Stomach (tissue), 4 donors: ENCODE data around the gene ASZ1.

Source experiments
- CTCF ChIP-seq, 7 experiments: fragments of 450-650 bp in 4 of 7; fragments of 200-600 bp in 3 of 7; sonication (generic) in 3 of 7; IDR thresholded peaks; one replicate each; pipeline ENCODE4 v1.5.1; 2016 to 2019; ENCODE audit warnings: antibody characterized with exemption in 7 of 7, control low read depth in 2 of 7, mild to moderate bottlenecking in 1 of 7
- POLR2A ChIP-seq, 4 donors: fragments of 450-650 bp; IDR thresholded peaks; one replicate each; pipeline ENCODE4 v1.6.1; 2016; ENCODE audit warnings: antibody characterized with exemption in 4 of 4, control low read depth in 2 of 4, mild to moderate bottlenecking in 1 of 4, moderate library complexity in 1 of 4

DNA sequence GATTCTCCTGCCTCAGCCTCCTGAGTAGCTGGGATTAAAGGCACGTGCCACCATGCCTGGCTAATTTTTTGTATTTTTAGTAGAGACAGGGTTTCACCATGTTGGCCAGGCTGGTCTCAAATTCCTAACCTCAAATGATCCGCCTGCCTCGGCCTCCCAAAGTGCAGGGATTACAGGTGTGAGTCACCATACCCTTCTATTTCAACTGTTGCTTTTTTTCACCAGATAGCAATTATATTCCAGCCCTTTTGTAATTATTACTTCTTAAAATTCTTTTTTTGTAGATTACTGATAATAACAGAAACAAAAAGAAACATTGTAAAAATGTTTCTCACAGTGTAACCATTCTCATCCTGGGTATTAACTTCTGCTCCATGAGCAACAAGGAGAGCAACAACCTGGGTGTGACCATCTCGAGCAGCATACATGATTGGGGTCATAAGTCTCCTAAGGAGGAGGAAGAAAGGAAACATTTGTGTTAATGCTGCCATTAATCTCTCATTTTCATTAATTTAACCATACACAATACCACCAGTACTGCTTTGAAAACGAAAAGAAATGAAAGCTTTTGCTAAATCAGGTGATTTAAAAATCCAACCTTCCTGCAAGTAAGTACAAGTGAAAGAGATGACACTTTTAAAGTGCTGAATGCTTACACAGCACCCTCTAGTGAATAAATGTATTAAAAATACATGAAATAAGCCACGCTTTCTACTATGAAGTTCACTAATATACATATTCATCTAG is 41.8 kb downstream of the ASZ1 start:
- TF ChIP-seq POLR2A (IDR thresholded peaks at IDR 0.05): no peak
- TF ChIP-seq CTCF (IDR thresholded peaks at IDR 0.05): peak in 1 of 7 experiments; percentile 7
